Measurements from ENCODE around the gene FOSL1. TPM values are rescaled to one million over a fixed set of nuclear protein-coding genes. Genes with fewer than 3 reads are reported as not detected.

The FOSL1 gene
- total and polyA plus RNA-seq, 2 of the 13 experiments (the other 11 are each of a cell fraction or from before 2014, with no cell fraction given): 4.0 to 4.1 TPM

- TF ChIP-seq, protein P1, sequence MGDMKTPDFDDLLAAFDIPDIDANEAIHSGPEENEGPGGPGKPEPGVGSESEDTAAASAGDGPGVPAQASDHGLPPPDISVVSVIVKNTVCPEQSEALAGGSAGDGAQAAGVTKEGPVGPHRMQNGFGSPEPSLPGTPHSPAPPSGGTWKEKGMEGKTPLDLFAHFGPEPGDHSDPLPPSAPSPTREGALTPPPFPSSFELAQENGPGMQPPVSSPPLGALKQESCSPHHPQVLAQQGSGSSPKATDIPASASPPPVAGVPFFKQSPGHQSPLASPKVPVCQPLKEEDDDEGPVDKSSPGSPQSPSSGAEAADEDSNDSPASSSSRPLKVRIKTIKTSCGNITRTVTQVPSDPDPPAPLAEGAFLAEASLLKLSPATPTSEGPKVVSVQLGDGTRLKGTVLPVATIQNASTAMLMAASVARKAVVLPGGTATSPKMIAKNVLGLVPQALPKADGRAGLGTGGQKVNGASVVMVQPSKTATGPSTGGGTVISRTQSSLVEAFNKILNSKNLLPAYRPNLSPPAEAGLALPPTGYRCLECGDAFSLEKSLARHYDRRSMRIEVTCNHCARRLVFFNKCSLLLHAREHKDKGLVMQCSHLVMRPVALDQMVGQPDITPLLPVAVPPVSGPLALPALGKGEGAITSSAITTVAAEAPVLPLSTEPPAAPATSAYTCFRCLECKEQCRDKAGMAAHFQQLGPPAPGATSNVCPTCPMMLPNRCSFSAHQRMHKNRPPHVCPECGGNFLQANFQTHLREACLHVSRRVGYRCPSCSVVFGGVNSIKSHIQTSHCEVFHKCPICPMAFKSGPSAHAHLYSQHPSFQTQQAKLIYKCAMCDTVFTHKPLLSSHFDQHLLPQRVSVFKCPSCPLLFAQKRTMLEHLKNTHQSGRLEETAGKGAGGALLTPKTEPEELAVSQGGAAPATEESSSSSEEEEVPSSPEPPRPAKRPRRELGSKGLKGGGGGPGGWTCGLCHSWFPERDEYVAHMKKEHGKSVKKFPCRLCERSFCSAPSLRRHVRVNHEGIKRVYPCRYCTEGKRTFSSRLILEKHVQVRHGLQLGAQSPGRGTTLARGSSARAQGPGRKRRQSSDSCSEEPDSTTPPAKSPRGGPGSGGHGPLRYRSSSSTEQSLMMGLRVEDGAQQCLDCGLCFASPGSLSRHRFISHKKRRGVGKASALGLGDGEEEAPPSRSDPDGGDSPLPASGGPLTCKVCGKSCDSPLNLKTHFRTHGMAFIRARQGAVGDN (CRISPR knock-in tag; IDR thresholded peaks at IDR 0.05): peak; percentile 58
- no peak for TF ChIP-seq THYN1 (CRISPR knock-in tag; IDR thresholded peaks at IDR 0.05; ENCODE audit: borderline replicate concordance, low read depth)
- TF ChIP-seq ZFP37 (CRISPR knock-in tag; IDR thresholded peaks at IDR 0.05; ENCODE audit: borderline replicate concordance): no peak
- TF ChIP-seq HMG20A (CRISPR knock-in tag; IDR thresholded peaks at IDR 0.05; ENCODE audit: borderline replicate concordance): no peak
- TF ChIP-seq, protein P2, sequence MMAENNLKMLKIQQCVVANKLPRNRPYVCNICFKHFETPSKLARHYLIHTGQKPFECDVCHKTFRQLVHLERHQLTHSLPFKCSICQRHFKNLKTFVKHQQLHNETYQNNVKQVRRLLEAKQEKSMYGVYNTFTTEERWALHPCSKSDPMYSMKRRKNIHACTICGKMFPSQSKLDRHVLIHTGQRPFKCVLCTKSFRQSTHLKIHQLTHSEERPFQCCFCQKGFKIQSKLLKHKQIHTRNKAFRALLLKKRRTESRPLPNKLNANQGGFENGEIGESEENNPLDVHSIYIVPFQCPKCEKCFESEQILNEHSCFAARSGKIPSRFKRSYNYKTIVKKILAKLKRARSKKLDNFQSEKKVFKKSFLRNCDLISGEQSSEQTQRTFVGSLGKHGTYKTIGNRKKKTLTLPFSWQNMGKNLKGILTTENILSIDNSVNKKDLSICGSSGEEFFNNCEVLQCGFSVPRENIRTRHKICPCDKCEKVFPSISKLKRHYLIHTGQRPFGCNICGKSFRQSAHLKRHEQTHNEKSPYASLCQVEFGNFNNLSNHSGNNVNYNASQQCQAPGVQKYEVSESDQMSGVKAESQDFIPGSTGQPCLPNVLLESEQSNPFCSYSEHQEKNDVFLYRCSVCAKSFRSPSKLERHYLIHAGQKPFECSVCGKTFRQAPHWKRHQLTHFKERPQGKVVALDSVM (CRISPR knock-in tag; IDR thresholded peaks at IDR 0.05): peak; percentile 49; the same call in 1 of the 2 replicates
- TF ChIP-seq MED1 (CRISPR knock-in tag; IDR thresholded peaks at IDR 0.05): no peak
- peak; percentile 16; the same call in 1 of the 2 replicates for TF ChIP-seq PHF8 (CRISPR knock-in tag; IDR thresholded peaks at IDR 0.05)
- TF ChIP-seq CTCF (CRISPR knock-in tag; IDR thresholded peaks at IDR 0.05): peak; percentile 52
Observed at GRCh38 chr11:65947133-65947532, 46.9 kb upstream of the FOSL1 start (continued).
